HG03558 (cell line): Measurements from ENCODE around the gene CKAP2L.
"Not testable (repeated sequence)": the region's sequence is repeated elsewhere in the genome, so short reads cannot be mapped to it uniquely, and the experiment has no call there.

ENCODE experiments used
- ATAC-seq: cut with Tn5 transposase; IDR thresholded peaks from one replicate; pipeline ENCODE4 v1.9.1; 2021; ENCODE audit warnings: moderate number of reproducible peaks; ENCODE audit not compliant: unreplicated experiment; ENCODE audit errors: extremely low read depth

CKAP2L gene

DNA sequence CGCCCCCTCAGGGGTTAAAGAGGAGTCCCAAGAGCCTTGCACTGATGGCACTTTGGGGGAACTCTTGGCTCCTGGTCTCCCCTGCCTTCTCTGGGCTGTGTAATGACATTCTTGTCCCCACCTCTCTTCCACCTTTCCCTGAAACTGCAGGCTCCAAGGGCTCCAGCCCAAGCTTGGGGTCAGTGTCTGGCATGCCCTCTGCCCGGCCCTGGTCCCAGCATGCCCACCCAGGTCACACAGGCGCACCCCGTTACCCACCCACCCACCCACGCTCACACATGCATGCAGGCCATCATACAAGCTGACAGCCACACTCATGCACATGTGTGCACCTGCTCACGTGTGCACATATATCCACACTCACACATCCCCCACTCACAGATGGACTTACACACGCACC is 50.5 kb downstream of the CKAP2L start:
- no peak for ATAC-seq

DNA sequence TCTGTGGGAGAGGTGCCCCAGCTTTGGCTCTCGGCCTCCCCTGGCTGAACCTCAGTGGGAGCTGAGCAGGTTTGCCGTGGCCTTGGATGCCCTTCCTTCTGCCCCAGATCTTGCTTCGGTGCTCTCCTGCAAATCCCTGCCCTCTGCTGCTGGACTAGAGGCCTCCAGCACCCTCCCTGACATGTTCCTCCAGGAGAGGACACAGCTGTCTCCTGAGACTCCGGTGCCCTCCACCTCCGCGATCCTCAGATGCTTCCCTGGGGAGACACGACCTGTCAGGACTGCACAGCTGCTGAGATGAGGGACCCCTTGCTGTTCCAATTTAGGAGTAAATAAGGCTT is 50.9 kb downstream of the CKAP2L start:
- no peak for ATAC-seq

DNA sequence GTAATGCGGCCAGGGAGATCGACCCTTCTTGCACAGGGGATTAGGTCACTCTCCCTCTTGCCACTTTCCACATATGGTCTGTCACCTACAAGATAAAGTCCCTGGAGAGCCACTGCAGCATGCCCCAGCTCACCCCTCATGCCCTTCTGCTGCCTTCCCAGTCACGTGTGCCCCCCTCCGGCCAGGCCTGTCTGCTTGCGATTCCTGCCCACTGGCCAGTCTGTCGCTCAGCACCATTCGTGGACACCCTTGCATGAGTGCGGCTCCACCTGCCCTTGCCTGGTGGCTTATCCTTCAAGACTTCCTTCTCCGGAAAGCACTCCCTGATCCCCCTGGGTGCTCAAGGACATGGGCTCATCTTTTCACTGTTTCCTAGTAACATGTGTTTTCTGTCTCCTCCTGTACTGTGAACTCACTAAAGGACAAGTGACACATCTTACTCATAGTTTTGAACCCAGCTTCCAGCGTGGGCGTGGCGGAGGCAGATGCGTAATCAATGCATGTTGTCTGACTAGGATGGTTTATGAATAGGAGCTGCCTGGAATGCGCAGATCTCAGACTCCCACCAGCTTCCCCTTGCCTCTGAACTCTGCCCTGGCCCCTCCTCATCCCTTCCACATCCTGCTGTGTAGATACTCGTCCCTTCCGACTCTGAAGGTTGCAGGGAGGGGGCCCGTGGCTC is 51.4 kb downstream of the CKAP2L start:
- no peak for ATAC-seq

DNA sequence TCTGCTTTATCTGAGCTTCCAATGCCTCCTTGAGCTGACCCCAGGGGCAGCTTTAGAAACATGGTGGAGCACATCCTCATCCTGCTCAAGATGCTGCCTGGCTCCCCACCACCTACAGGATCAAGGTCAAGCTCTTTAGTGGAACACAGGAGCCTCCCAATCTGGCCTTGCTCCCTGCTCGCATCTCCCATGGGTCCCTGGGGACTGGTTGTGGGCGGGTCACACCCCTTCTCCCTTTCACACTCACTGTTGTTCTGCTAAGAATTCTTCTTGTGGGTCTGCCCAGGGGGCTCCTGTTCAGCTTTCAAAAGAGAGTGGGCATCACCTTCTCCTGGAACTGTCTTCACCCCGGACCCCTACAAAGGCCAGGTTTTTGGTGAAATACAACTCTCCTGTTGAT is 51.9 kb downstream of the CKAP2L start:
- no peak for ATAC-seq

DNA sequence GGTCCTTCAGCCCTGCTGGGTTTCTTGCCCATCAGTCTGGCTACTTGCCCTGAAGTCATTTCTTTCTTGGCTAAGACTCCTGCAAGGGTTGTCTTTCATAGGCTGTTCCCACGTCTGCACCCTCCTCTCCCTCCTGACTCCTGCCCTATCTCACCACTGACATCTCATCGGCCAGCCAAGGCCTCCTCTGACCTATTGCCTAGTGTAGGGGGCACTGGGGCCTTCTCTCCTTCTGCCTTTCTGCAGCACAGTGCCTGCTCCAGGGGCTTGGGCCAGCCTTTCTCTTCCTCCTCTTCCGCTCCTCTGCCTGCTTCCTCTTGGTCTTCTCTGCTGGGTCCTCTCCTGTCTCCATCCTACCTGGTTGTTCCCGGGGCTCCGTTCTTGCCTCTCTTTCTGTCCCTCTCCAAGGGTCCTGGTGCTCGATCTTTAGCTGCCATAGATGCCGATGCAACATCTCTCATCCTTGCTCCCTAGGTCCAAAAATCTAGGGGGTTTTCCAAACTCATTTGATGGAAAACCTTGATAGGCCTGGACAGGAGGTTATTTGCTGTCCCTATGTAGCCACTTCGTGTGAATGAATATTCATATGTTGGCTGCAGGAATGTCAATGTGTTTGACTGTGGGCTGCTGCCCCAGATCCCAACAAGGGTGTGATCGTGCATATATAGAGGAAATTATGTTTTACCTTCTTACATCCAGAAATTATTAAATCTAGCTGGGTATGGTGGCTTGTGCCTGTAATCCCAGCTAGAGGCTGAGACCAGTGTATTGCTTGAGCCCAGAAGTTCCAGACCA is 53.3 kb downstream of the CKAP2L start:
- no peak for ATAC-seq

DNA sequence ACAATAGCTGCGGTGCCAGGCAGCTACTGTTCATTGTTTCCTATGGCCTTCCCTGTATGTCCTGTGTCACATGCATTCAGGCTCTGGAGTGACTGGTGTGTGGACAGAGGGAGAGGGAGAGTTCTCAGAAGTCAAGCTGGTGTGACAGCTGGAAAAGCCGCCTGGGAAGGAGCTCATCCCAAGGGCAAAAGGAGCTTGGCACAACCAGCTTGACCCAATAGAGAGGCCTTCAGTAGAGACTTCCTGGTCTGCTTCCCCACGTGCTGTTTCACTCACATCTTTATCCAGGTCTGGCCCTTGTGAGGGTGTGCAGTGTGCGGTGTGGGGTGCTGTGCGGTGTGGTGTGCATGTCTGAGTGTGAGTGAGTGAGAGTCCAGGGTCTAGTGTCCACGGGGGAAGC is 54.7 kb downstream of the CKAP2L start:
- ATAC-seq: no peak

DNA sequence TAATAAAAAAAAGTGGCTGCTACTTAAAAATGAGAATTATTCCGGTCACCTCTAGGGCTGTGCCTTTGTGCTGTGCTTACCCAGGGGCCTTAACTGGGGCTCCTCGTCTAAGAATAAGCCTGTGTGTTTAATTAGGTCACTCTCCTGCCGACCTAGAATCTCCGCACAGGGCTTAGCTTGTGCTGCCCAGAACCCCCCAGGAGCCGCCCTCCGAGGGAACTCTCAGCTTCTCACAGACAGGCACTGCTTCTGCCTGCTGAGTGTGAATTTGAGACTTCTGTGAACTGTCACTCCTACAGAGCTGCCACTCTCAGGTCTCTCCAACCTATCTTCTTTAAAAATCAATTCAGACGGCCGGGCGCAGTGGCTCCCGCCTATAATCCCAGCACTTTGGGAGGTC is 55.4 kb downstream of the CKAP2L start:
- ATAC-seq: no peak

DNA sequence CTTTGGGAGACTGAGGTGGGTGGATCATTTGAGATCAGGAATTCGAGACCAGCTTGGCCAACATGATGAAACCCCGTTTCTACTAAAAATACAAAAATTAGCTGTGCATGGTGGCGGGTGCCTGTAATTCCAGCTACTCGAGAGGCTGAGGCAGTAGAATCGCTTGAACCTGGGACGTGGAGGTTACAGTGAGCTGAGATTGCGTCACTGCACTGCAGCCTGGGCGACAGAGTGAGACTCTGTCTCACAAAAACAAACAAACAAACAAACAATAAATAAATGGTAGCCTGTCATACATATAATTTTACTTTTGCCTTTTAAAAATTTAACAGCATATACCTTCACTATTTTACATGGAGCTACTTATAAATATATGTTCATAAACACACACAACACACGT is 57.5 kb downstream of the CKAP2L start:
- not testable (repeated sequence) for ATAC-seq

DNA sequence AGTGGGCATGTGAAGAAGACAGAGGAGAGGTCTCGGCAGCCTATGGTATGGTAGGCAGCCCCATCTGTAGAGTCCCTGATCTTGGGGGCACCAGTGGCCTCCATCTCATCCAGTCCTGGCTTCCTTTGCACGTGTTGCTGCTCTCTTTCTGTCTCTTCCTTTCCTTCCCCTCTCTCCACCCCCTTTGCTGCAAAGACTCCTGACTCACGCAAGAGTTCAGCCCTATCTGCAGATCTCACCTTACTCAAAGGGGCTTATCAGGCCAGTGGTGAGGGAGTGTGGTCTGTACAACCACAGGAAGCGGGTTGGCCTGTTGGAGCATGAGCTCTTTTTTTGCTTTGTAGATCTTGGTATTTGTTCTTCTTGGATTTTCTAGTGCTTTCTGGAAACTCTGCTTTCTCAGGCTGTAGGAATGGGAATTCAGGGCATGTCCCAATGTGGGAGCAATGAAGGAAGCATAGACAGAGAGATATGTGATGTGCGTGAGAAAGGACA is 58.2 kb downstream of the CKAP2L start:
- no peak for ATAC-seq

DNA sequence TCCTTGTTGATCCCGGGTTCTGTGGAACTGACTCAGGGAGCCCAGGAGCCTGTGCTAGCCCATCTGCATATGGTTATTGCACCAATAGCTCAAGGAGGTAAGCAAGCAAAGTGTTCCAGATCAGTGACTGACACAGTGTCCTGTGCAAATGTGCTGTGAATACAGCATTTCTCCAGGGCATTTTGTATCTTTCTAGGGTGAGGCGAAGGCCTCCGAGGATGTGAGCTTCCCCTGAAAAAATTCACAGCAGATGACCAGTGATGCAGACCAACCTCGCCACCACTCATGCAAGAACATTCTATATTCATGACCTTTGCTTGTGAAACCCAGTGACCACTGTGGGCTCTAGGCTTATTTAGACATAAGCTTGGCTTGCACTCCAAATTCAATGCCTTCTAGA is 58.8 kb downstream of the CKAP2L start:
- no peak for ATAC-seq

DNA sequence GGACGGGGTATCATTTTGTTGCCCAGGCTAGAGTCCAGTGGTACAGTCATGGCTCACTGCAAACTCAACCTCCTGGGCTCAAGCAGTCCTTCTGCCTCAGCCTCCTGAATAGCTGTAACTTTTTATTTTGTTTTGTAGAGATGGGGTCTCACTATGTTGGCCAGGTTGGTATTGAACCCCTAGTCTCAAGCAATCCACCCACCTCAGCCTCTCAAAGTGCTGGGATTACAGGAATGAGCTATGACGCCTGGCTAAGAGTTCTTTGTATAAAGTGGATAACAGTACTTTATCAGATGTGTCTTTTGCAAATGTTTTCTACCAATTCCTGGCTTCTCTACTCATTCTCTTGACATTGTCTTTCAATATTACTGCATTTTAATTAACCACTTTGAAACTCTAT is 60.7 kb downstream of the CKAP2L start:
- ATAC-seq: no peak

DNA sequence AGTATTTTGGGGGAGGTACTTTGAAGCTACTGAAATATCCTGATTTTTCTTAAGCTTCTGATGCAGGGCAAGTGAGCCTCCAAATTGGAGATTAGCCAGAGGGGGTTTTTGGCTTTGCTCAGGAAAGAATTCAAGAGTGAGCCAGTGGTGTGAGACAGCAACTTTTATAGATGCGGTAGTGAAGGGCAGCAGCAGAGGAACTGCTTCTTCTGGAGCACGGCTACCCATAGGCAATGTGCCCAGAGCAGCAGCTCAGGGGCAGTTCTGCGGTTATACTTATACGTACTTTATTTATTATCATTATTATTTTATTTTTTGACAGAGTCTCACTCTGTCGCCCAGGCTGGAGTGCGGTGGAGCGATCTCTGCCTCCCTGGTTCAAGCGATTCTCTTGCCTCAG is 63.4 kb downstream of the CKAP2L start:
- no peak for ATAC-seq

DNA sequence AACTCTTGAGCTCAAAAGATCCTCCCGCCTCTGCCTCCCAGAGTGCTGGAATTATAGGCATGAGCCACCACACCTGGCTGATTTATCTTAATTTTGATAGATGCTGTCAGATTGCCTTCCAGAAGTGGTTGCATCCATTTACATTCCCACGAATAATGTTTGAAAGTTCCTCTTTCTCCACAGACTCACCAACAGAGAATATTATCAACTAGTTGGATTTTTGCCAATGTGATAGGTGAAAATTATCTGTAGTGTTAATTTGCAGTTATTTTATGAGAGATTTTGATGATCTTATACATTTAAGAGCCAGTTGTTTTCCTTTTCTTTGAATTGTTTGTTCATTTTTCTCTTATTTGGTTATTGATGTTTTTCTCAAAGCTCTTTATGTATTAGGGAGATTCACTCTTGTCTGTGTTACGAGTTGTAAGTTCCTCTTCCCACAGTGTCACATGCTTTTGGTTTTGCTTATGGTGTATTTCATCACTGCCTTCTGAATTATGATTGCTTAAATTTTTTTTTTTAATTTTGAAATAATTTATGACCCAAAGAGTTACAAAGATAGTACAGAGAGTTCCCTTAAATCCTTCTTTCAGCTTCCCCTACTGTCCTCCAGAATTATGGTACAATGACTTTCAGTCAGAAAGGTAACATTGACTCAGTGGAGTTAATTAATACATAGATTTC is 64.3 kb downstream of the CKAP2L start:
- ATAC-seq: no peak

DNA sequence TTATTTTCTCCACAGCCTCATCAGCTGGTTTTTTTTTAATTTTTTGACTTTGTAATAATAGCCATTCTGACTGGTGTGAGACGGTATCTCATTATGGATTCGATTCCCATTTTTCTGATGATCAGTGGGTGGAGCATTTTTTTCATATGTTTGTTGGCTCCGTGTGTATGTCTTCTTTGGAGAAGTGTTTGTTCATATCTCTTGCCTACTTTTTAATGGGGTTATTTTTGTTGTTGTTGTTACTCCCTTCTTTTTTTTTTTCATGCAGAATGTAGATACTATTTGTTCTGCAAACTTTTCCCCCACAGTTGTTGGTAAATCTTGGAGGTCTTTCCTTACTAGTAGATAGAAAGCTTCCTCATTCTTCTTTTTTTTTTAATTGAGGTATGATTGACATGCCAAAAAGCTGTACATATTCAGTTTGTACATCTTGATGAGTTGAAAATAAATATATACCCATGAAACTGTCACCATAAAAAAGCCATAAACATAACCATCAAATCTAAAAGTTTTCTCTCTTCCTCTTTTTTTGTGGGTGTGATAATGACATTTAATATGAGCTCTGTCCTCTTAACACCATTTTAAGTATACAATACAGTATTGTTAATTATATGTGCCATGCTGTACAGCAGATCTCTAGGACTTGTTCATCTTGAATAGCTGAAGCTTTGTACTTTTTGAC is 65.4 kb downstream of the CKAP2L start:
- ATAC-seq: no peak

DNA sequence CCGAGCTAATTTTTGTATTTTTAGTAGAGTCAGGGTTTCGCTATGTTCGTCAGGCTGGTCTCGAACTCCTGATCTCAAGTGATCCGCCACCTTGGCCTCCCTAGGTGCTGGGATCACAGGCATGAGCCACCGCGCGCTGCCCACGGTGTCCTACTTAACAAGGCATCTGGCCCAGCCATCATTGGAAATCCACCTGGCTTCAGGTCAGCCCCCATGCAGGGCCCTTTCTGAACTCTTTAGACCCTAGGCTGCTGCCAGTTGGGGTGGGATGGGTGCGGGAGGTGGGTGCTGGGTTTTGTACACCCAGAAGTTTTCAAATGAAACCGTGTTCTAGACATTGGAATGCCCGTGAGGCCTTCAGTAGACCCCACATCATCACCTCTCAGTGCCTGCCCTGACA is 70.2 kb downstream of the CKAP2L start:
- no peak for ATAC-seq

DNA sequence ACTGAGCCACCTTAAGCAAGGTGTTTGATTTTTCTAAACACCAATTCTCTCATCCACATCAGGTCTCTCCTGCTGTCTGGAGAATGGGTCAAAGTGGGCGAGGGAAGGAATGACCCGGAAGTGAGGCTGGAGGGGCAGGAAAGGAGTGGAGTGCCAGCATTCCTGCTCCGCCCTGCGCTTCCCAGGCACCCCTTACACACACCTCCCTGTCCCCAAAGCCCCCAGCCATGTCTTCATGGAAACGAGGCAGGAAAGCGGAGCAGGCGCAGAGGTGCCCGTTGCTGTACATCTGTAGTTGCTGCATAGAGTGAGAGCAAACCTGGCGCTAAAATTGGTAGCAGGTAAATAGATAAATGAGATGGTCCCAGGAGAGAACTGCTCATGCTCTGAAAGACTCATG is 70.8 kb downstream of the CKAP2L start:
- ATAC-seq: no peak

DNA sequence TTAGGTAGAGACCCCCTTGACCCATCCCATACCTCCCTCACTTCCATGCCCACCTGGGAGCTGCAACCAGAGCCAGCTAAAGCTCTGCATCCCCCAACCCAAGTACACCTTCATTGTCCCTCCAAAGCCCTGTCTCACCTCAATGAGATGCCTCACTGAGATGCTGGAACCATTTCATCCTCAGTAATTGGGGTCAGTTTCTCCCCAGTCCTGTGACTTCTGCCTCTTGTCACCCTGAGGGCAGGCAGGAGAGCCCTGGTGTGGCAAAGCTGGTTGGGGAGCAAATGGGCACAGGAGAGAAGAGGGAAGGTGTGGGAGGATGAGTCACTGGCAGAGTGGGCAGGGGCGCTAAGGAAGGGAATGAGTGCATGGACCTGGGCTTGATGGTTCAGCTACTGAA is 71.5 kb downstream of the CKAP2L start:
- ATAC-seq: no peak

DNA sequence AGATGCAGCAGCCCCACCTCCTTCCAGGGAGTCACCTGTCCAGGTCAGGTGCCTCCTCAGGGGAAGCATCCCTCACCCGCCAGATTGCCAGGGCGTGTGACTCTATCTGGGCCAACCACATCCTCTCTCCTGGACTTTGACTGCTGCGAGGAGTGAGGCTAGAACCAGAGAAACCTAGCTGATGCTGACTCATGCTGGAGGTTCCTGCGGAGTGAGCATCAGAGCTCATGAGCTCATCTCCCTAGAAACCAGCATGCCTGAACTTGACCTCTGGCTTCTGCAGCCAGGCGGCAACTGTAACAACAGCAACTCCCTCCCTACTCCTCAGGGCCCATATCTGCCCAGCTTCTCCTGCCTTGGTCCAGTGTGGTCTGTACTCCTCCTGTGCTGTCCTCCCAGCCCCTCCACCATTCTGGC is 71.9 kb downstream of the CKAP2L start:
- peak; percentile 80 for ATAC-seq

DNA sequence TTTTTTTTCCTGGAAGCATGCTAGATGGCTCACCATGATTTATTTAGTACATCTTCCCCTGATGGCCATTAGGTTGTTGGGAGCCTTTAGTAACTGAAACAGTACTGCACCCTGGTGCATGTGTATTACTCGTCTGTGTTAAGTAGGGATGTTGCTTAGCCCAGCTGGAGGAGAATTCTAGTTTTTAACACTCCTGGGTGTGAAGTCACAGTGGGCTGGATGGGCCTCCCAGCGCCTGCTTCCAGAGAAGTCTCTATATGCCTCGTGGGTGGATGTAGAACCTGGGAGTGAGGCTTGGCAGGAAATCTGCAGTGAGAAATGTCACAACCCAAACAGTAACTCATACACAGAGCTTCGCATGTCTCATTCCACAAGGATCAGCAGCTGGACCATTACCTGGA is 72.5 kb downstream of the CKAP2L start:
- ATAC-seq: no peak

DNA sequence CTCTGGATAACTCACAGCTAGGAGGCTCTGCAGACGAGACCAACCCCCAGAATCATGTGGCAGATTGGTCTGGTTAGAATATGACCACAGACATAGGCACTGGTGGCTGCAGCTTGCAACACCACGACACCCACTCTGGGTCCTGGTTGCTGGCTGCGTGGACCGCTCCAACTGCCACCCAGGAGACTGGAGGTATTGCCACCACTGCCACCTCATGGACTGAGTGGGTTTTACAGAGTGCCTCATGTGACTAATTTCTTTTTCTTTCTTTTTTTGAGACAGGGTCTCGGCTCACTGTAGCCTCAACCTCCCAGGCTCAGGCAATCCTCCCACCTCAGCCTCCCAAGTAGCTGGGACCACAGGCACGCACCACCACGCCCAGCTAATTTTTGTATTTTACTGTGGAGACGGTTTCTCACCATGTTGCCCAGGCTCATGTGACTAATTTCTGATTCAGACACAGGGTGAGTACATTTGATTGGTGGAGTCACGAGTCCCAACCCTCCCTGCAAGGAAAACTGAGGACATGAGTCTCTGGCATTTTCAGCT is 73.5 kb downstream of the CKAP2L start:
- no peak for ATAC-seq
